IMR-90 (cell line): ENCODE measurements around the gene PCK2. TPM values are rescaled to one million over a fixed set of nuclear protein-coding genes. Genes with fewer than 3 reads are reported as not detected.

ENCODE experiments used
- ATAC-seq: fragments of 200-7000 bp; cut with Tn5 transposase; 2 replicates; pipeline ENCODE4 v1.9.1; 2020; ENCODE audit warnings: low read depth, mild to moderate bottlenecking, moderate library complexity
- BruUV-seq: library from RNA; stranded (reverse); fragments of 400-500 nt; replicated peaks from 2 replicates; lab custom pipeline; 2021; lab: Mats Ljungman, UMichigan
- CTCF ChIA-PET: fragments of 300-600 bp; formaldehyde crosslinking; extraction: SDS; loops from one replicate; lab custom pipeline; 2021; ENCODE audit warnings: antibody characterized with exemption; lab: Yijun Ruan, JAX
- POLR2A ChIA-PET: fragments of 300-600 bp; sonication (Branson Sonifier 250); formaldehyde crosslinking; loops from one replicate; lab custom pipeline; 2022; ENCODE audit warnings: antibody characterized with exemption; ENCODE audit not compliant: unreplicated experiment; lab: Charles Lee
- DNase-seq: peaks from one replicate; pipeline ENCODE4 v3.0.0; 2013
- H2AFZ ChIP-seq: replicated peaks from 2 replicates; pipeline ENCODE3; 2013; ENCODE audit warnings: low read length, mild to moderate bottlenecking; ENCODE audit not compliant: poor library complexity
- H2AK5ac ChIP-seq: 2 replicates; pipeline ENCODE4 v1.6.1; 2013; ENCODE audit warnings: low read depth, low read length, inconsistent platforms
- H2AK9ac ChIP-seq: replicated peaks from 2 replicates; pipeline ENCODE3; 2013; ENCODE audit warnings: mild to moderate bottlenecking, low read depth, low read length, moderate library complexity; ENCODE audit not compliant: poor library complexity
- H2BK120ac ChIP-seq: 2 replicates; pipeline ENCODE4 v1.6.1; 2013; ENCODE audit warnings: low read depth, low read length, inconsistent platforms
- H2BK15ac ChIP-seq: 3 replicates; pipeline ENCODE4 v1.6.1; 2013; ENCODE audit warnings: low read depth, low read length, inconsistent platforms
- H2BK20ac ChIP-seq: 2 replicates; pipeline ENCODE4 v1.6.1; 2013; ENCODE audit warnings: low read depth, mild to moderate bottlenecking, inconsistent platforms, low read length, moderate library complexity
- H2BK5ac ChIP-seq: 2 replicates; pipeline ENCODE4 v1.6.1; 2013; ENCODE audit warnings: mild to moderate bottlenecking, low read depth, low read length, inconsistent platforms; ENCODE audit not compliant: poor library complexity, severe bottlenecking
- H3K14ac ChIP-seq: replicated peaks from 2 replicates; pipeline ENCODE4 v1.6.1; 2013; ENCODE audit warnings: low read depth, low read length, inconsistent platforms
- H3K18ac ChIP-seq: 2 replicates; pipeline ENCODE4 v1.6.1; 2013; ENCODE audit warnings: low read depth, low read length, control low read depth
- H3K23ac ChIP-seq: 2 replicates; pipeline ENCODE4 v1.6.1; 2013; ENCODE audit warnings: low read depth, low read length, inconsistent platforms
- H3K27ac ChIP-seq: 2 replicates; pipeline ENCODE4 v1.5.1; 2013; ENCODE audit warnings: mild to moderate bottlenecking, control low read depth, low read length; ENCODE audit not compliant: insufficient read depth
- H3K27me3 ChIP-seq: 2 replicates; pipeline ENCODE4 v1.6.1; 2013; ENCODE audit warnings: low read length; ENCODE audit not compliant: control insufficient read depth, insufficient read depth
- H3K36me3 ChIP-seq: 2 replicates; pipeline ENCODE4 v1.6.1; 2013; ENCODE audit warnings: low read length, mixed read lengths; ENCODE audit not compliant: control insufficient read depth, insufficient read depth
- H3K4ac ChIP-seq: 2 replicates; pipeline ENCODE4 v1.6.1; 2013; ENCODE audit warnings: low read depth, low read length, inconsistent platforms
- H3K4me1 ChIP-seq: 2 replicates; pipeline ENCODE4 v1.6.1; 2013; ENCODE audit warnings: low read length, mixed read lengths; ENCODE audit not compliant: control insufficient read depth, insufficient read depth
- H3K4me2 ChIP-seq: 2 replicates; pipeline ENCODE4 v1.6.1; 2013; ENCODE audit warnings: low read depth, mild to moderate bottlenecking, control low read depth, low read length, moderate library complexity
- H3K4me3 ChIP-seq: 2 replicates; pipeline ENCODE4 v1.5.1; 2013; ENCODE audit warnings: low read depth, mild to moderate bottlenecking, control low read depth, low read length, moderate library complexity; ENCODE audit not compliant: insufficient read depth
- H3K56ac ChIP-seq: 2 replicates; pipeline ENCODE4 v1.6.1; 2013; ENCODE audit warnings: low read length, inconsistent platforms; ENCODE audit not compliant: insufficient read depth; ENCODE audit errors: extremely low read depth
- H3K79me1 ChIP-seq, 2 experiments: 2 replicates each; pipeline ENCODE4 v1.6.1; 2013; ENCODE audit warnings: low read length in 2 of 2, inconsistent platforms in 1 of 2, low read depth in 1 of 2
- H3K9ac ChIP-seq: 2 replicates; pipeline ENCODE4 v1.6.1; 2013; ENCODE audit warnings: low read depth, low read length, control low read depth
- H3K9me1 ChIP-seq: 2 replicates; pipeline ENCODE4 v1.6.1; 2013; ENCODE audit warnings: low read length, inconsistent platforms; ENCODE audit not compliant: insufficient read depth
- H3K9me3 ChIP-seq: 2 replicates; pipeline ENCODE4 v1.6.1; 2013; ENCODE audit warnings: low read length; ENCODE audit not compliant: control insufficient read depth, insufficient read depth
- H4K20me1 ChIP-seq: 2 replicates; pipeline ENCODE4 v1.6.1; 2013; ENCODE audit warnings: low read length, inconsistent platforms; ENCODE audit not compliant: insufficient read depth
- H4K5ac ChIP-seq: 2 replicates; pipeline ENCODE4 v1.6.1; 2013; ENCODE audit warnings: mild to moderate bottlenecking, low read depth, low read length, control low read depth
- H4K8ac ChIP-seq, 2 experiments: 2 replicates each; pipeline ENCODE4 v1.6.1; 2013; ENCODE audit warnings: low read depth in 2 of 2, low read length in 2 of 2, control low read depth in 1 of 2, inconsistent platforms in 1 of 2
- H4K91ac ChIP-seq: 2 replicates; pipeline ENCODE4 v1.6.1; 2013; ENCODE audit warnings: low read depth, low read length, inconsistent platforms; ENCODE audit not compliant: insufficient read depth
- BHLHE40 ChIP-seq: fragments of 150-350 bp; IDR thresholded peaks from 2 replicates; pipeline ENCODE4 v1.6.1; 2016; ENCODE audit warnings: mild to moderate bottlenecking, low read depth, low read length
- CEBPB ChIP-seq: IDR thresholded peaks from 2 replicates; pipeline ENCODE4 v1.6.1; 2012; ENCODE audit warnings: low read depth, low read length, improper control_type of control experiment
- CTCF ChIP-seq: conservative IDR thresholded peaks from 2 replicates; pipeline ENCODE4 v1.5.1; 2012; ENCODE audit warnings: mild to moderate bottlenecking, low read depth, low read length, improper control_type of control experiment
- ELK1 ChIP-seq: fragments of 150-350 bp; IDR thresholded peaks from 2 replicates; pipeline ENCODE4 v1.6.1; 2016; ENCODE audit warnings: low read depth, mild to moderate bottlenecking, low read length, moderate library complexity, borderline replicate concordance
- MAZ ChIP-seq: IDR thresholded peaks from 2 replicates; pipeline ENCODE4 v1.6.1; 2012; ENCODE audit warnings: low read depth, mild to moderate bottlenecking, low read length, improper control_type of control experiment, moderate library complexity, borderline replicate concordance
- RAD21 ChIP-seq: IDR thresholded peaks from 2 replicates; pipeline ENCODE4 v1.6.1; 2012; ENCODE audit warnings: low read length, improper control_type of control experiment
- RCOR1 ChIP-seq: IDR thresholded peaks from 2 replicates; pipeline ENCODE4 v1.6.1; 2012; ENCODE audit warnings: mild to moderate bottlenecking, low read length, improper control_type of control experiment; ENCODE audit not compliant: insufficient replicate concordance
- WGBS, 2 experiments: methylation state at CpG; one replicate each; pipeline versions ENCODE4 v1.1.5 to v1.1.7; 2013; ENCODE audit warnings: missing lambda C conversion rate in 2 of 2; ENCODE audit not compliant: insufficient read length in 1 of 2; ENCODE audit errors: extremely low coverage in 2 of 2; 5-methylcytosine and 5-hydroxymethylcytosine counted together
- dilution Hi-C: fragments of 300-500 bp; cut with HindIII; formaldehyde crosslinking; loops from one replicate; pipeline ENCODE4 v1.14.3; 2018; ENCODE audit warnings: low sequenced_read_pairs; ENCODE audit not compliant: unreplicated experiment
- in situ Hi-C: fragments of 300-500 bp; cut with MboI; formaldehyde crosslinking; loops from 3 replicates; pipeline ENCODE4 v1.14.3; 2019; ENCODE audit warnings: low sequenced_read_pairs, inconsistent platforms, mixed read lengths
- intact Hi-C: fragments of 100-400 bp; cut with micrococcal nuclease; formaldehyde crosslinking; loops from 2 replicates; pipeline ENCODE4 v1.10.0; 2022
- polyA plus RNA-seq, 3 experiments: library from polyadenylated mRNA; depleted of rRNA; stranded (reverse); fragments of >200 nt; gene quantifications; 2 replicates each; pipeline ENCODE4 v1.2.3, GENCODE V29; 2012; ENCODE audit warnings: low replicate concordance in 1 of 3
- total RNA-seq: library from RNA; depleted of rRNA; stranded (reverse); fragments of >200 nt; gene quantifications from 2 replicates; pipeline ENCODE4 v1.2.3, GENCODE V29; 2012

The PCK2 gene
- total and polyA plus RNA-seq, 2 of the 4 experiments (the other 2 are of a cell fraction): 13.4 to 29.4 TPM

GRCh38 chr14:24089890-24090289, 4.2 kb upstream of the PCK2 start:
- ATAC-seq (no peak), DNase-seq (no peak)
- Histone ChIP-seq H3K4me2 (no peak overlapping the region), H3K18ac (no peak overlapping the region), H3K36me3 (no peaks in the 10 kb centered on the region), H3K4me3 (no peak overlapping the region), H3K56ac (no peak overlapping the region), H2BK120ac (no peak overlapping the region), H3K4ac (no peak overlapping the region), H3K79me1 (peaks cover 0 to 5% of the 10 kb centered on the region in 2 experiments; a peak in 2 of 4 replicates), H2AK9ac (no peak overlapping the region), H3K14ac (no peak overlapping the region), H3K9me1 (0 out of 2 replicates have a peak, but pooled peaks cover 5% of the 10 kb centered on the region), H4K20me1 (no peaks in the 10 kb centered on the region), H2AK5ac (no peak overlapping the region), H3K23ac (no peak overlapping the region), H3K27me3 (peaks cover 14% of the 10 kb centered on the region), H3K9ac (no peak overlapping the region), H4K5ac (no peak overlapping the region), H3K27ac (no peak overlapping the region), H3K4me1 (peaks cover 3% of the 10 kb centered on the region; the same call in 1 of the 2 replicates), H2BK5ac (no peak overlapping the region), H3K9me3 (no peaks in the 10 kb centered on the region), H4K8ac (no peak overlapping the region), H2BK15ac (no peak overlapping the region), H4K91ac (no peak overlapping the region), H2AFZ (no peak overlapping the region), H2BK20ac (no peak overlapping the region)
- no TSS peak for BruUV-seq
- dilution Hi-C loops (no loop called here), intact Hi-C loops (loop anchor here (1.0 kb wide), 3 partner anchors 32 to 116 kb away; no protein-coding TSS in a partner anchor), in situ Hi-C loops (loop anchor here (5.0 to 10.0 kb wide), 2 partner anchors 33 to 115 kb away; no protein-coding TSS in a partner anchor)
- ChIA-PET CTCF (interaction anchor here (0.8 to 3.5 kb wide), 5 partner anchors 9 to 32 kb away, joined by 4 to 30 read pairs (median 7); partner anchors contain the start of genes DCAF11 and NRL), POLR2A (no interaction called here)
- TF ChIP-seq CTCF (no peak), RCOR1 (no peak), BHLHE40 (no peak), CEBPB (no peak), ELK1 (no peak), RAD21 (no peak), MAZ (no peak)
- WGBS, 2 experiments: 100% methylated on average over 1 of the region's 6 CpGs; no CpG with 5 or more reads in 1 of the 2 experiments
